ENCODE data around the gene ACOT9. TPM values are rescaled to one million over a fixed set of nuclear protein-coding genes. Genes with fewer than 3 reads are reported as not detected.

ACOT9 gene
- total RNA-seq, 4 donors from 2014 or later: 48.7 to 70.7 (median 57.7) TPM

DNA sequence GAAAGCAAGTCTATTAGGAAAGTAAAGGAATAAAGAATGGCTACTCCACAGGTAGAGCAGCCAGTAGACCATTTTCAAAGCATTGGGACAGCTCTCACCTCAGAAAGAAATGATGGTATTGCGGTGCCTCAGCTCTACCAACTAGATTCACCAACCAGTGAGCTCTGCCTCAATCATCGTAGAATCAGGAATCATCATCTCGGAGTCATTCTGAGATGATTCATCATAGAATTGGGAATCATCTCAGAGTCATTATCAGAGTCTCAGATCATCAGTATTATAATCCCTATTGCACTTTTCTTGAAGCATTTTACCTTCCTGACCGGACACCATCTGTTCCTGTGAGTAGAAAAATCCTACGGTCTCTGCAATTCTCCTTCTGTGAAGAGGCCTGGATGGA is 22.4 kb upstream of the ACOT9 start:
- WGBS, 2 donors (ENCODE audit: low coverage in 1 of 2): 92 to 100% methylated on average over 1 to 2 of the region's 5 CpGs
- no peak overlapping the region for H3K27ac ChIP-seq

DNA sequence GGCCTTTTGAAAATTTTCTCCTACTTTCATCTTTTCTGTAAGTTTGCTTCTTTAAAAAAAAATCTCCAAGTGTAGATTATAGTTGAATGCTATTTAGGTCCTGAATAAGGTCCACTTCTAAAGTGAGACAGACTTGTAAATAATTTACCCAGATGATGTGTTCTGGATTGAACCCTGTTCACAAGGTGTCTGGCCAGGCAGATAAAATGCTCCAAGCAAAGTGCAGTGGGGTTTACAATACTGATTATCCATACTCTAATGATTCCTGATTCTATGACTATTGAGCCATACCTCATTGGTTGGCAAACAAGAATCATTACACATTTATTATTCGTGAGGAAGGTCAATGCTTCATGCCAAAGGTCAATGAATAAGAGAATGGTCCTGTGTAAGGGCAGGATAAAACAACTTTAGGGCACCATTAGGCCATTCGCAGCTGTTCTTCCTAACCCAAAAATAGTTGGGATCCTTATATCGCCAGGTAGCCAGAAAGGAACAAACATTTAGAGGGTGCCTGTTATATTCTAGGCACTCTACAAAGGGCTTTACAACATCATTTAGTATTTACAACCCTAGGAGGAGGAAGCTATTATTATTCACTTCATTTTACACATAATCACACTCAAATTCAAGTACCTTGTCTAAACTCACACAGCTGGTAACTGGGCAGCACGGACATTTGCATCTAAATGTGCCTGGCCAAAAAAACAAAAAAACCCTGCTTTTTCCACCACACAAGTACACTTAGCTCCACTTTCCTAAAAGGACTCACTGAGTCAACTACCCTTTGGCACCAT is 21.3 kb upstream of the ACOT9 start:
- Histone ChIP-seq H3K36me3 (no peaks in the 10 kb centered on the region), H3K27me3 (no peaks in the 10 kb centered on the region), H3K4me1 (no peaks in the 10 kb centered on the region), H3K9me3 (no peaks in the 10 kb centered on the region), H3K27ac (no peak overlapping the region), H3K4me3 (no peak overlapping the region)
- 79 to 100% methylated on average over 1 to 2 of the region's 4 CpGs for WGBS, 2 donors (ENCODE audit: low coverage in 1 of 2)
- no peak for ATAC-seq
- TF ChIP-seq POLR2A (IDR thresholded peaks at IDR 0.05) (no peak), POLR2AphosphoS5 (IDR thresholded peaks at IDR 0.05) (no peak), EP300 (IDR thresholded peaks at IDR 0.05) (no peak)
- TF ChIP-seq, protein P1, sequence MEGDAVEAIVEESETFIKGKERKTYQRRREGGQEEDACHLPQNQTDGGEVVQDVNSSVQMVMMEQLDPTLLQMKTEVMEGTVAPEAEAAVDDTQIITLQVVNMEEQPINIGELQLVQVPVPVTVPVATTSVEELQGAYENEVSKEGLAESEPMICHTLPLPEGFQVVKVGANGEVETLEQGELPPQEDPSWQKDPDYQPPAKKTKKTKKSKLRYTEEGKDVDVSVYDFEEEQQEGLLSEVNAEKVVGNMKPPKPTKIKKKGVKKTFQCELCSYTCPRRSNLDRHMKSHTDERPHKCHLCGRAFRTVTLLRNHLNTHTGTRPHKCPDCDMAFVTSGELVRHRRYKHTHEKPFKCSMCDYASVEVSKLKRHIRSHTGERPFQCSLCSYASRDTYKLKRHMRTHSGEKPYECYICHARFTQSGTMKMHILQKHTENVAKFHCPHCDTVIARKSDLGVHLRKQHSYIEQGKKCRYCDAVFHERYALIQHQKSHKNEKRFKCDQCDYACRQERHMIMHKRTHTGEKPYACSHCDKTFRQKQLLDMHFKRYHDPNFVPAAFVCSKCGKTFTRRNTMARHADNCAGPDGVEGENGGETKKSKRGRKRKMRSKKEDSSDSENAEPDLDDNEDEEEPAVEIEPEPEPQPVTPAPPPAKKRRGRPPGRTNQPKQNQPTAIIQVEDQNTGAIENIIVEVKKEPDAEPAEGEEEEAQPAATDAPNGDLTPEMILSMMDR (IDR thresholded peaks at IDR 0.05): no peak

More for the DNA sequence above, 22.4 kb upstream of the ACOT9 start:
- no peak overlapping the region for H3K4me3 ChIP-seq
- no peaks in the 10 kb centered on the region for H3K4me1 ChIP-seq
- no peaks in the 10 kb centered on the region for H3K27me3 ChIP-seq
- H3K9me3 ChIP-seq: no peaks in the 10 kb centered on the region
- no peaks in the 10 kb centered on the region for H3K36me3 ChIP-seq
- TF ChIP-seq, protein P1 (IDR thresholded peaks at IDR 0.05): no peak
- TF ChIP-seq POLR2AphosphoS5 (IDR thresholded peaks at IDR 0.05) (no peak), POLR2A (IDR thresholded peaks at IDR 0.05) (no peak), EP300 (IDR thresholded peaks at IDR 0.05) (no peak)
- ATAC-seq: no peak

DNA sequence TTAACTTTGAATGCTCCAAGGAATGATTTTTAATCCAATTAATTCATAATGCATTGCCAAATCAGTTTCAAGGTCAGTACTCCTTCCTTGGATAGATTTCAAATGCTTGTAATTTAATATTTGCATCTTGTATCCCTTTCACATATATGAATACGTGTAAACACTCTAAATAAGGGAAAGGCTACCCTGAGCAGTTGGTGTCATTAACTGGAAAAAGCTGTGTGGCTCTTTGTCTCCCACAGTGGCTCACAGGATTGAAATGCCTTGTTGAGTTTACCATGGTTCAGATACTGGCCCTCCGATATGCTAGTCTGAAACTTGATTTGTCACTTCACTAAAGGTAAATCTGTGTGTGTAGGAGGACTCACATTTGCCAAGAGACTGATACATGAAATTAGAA is 16.7 kb upstream of the ACOT9 start:
- no peaks in the 10 kb centered on the region for H3K36me3 ChIP-seq
- no peak overlapping the region for H3K27ac ChIP-seq
- H3K27me3 ChIP-seq: no peaks in the 10 kb centered on the region
- H3K4me3 ChIP-seq: no peak overlapping the region
- TF ChIP-seq EP300 (IDR thresholded peaks at IDR 0.05) (no peak), POLR2A (IDR thresholded peaks at IDR 0.05) (no peak), POLR2AphosphoS5 (IDR thresholded peaks at IDR 0.05) (no peak)
- TF ChIP-seq, protein P1 (IDR thresholded peaks at IDR 0.05): no peak
- H3K9me3 ChIP-seq: no peaks in the 10 kb centered on the region
- no peak for ATAC-seq
- H3K4me1 ChIP-seq: no peaks in the 10 kb centered on the region
- 61 to 100% methylated on average over 1 to 2 of the region's 2 CpGs for WGBS, 2 donors (ENCODE audit: low coverage in 1 of 2)

DNA sequence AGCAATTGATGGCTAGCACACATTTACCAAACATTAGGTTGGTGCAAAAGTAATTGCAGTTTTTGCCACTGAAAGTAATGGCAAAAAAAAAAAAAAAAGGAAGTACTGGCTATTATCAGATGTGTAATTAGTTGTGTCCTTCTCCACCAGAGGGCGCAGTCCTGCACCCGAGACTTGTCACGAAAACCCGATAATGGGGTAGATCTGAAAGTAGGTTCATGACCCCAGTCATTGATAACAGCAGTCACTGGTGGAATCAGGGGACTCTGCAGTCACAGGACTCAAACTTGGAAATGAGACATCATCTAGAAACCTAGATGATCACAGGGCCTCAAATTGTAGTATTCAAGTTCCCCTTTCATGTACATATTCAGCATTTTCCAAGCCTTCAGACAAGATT is 13.1 kb upstream of the ACOT9 start:
- Histone ChIP-seq H3K27ac (no peak overlapping the region), H3K27me3 (no peaks in the 10 kb centered on the region), H3K4me3 (no peak overlapping the region), H3K36me3 (no peaks in the 10 kb centered on the region), H3K4me1 (no peaks in the 10 kb centered on the region), H3K9me3 (no peaks in the 10 kb centered on the region)
- ATAC-seq: no peak
- WGBS, 2 donors (ENCODE audit: low coverage in 1 of 2): 0% methylated on average over 1 of the region's 4 CpGs; no CpG with 5 or more reads in 1 of the 2 donors
- TF ChIP-seq, protein P1 (IDR thresholded peaks at IDR 0.05): peak in 3 of 4 experiments; percentile 22 to 35 (median 28)
- TF ChIP-seq POLR2A (IDR thresholded peaks at IDR 0.05) (no peak), POLR2AphosphoS5 (IDR thresholded peaks at IDR 0.05) (no peak)

DNA sequence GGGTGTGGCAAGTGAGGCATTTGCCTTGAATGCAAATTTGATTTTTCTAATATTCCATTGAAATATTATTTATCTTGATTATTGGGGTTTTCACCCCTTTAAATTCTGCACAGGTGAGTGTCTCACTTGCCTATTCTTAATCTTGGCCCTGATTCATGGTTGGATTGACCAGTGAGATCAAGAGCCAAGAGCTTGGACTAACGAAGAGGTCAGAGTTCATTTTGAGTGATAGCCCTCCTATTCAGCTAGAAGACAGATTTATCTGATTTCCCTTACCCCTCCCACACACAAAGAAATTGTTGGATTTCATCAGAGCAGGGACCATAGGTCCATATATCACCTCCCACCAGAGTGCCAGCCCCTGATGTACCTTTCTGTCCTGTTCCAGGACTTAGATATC is 11.6 kb upstream of the ACOT9 start:
- Histone ChIP-seq H3K4me3 (no peak overlapping the region), H3K27ac (no peak overlapping the region), H3K27me3 (no peaks in the 10 kb centered on the region), H3K4me1 (no peaks in the 10 kb centered on the region), H3K9me3 (no peaks in the 10 kb centered on the region), H3K36me3 (no peaks in the 10 kb centered on the region)
- TF ChIP-seq, protein P1 (IDR thresholded peaks at IDR 0.05): no peak
- no peak for TF ChIP-seq POLR2AphosphoS5 (IDR thresholded peaks at IDR 0.05)
- TF ChIP-seq POLR2A (IDR thresholded peaks at IDR 0.05): no peak
- no peak for TF ChIP-seq EP300 (IDR thresholded peaks at IDR 0.05)
- 67 to 75% methylated on average over 1 of the region's 1 CpG for WGBS, 2 donors (ENCODE audit: low coverage in 1 of 2)
- ATAC-seq: no peak

All from gastroesophageal sphincter (tissue), 4 donors.